IMR-90 (cell line): ENCODE measurements around the gene UBALD1. TPM values are rescaled to one million over a fixed set of nuclear protein-coding genes. Genes with fewer than 3 reads are reported as not detected.

Source experiments
- ATAC-seq: fragments of 200-7000 bp; cut with Tn5 transposase; 2 replicates; pipeline ENCODE4 v1.9.1; 2020; ENCODE audit warnings: low read depth, mild to moderate bottlenecking, moderate library complexity
- BruUV-seq: library from RNA; stranded (reverse); fragments of 400-500 nt; replicated peaks from 2 replicates; lab custom pipeline; 2021; lab: Mats Ljungman, UMichigan
- CTCF ChIA-PET: fragments of 300-600 bp; formaldehyde crosslinking; extraction: SDS; loops from one replicate; lab custom pipeline; 2021; ENCODE audit warnings: antibody characterized with exemption; lab: Yijun Ruan, JAX
- POLR2A ChIA-PET: fragments of 300-600 bp; sonication (Branson Sonifier 250); formaldehyde crosslinking; loops from one replicate; lab custom pipeline; 2022; ENCODE audit warnings: antibody characterized with exemption; ENCODE audit not compliant: unreplicated experiment; lab: Charles Lee
- DNase-seq: peaks from one replicate; pipeline ENCODE4 v3.0.0; 2013
- H2AFZ ChIP-seq: replicated peaks from 2 replicates; pipeline ENCODE3; 2013; ENCODE audit warnings: low read length, mild to moderate bottlenecking; ENCODE audit not compliant: poor library complexity
- H2AK5ac ChIP-seq: 2 replicates; pipeline ENCODE4 v1.6.1; 2013; ENCODE audit warnings: low read depth, low read length, inconsistent platforms
- H2AK9ac ChIP-seq: replicated peaks from 2 replicates; pipeline ENCODE3; 2013; ENCODE audit warnings: mild to moderate bottlenecking, low read depth, low read length, moderate library complexity; ENCODE audit not compliant: poor library complexity
- H2BK120ac ChIP-seq: 2 replicates; pipeline ENCODE4 v1.6.1; 2013; ENCODE audit warnings: low read depth, low read length, inconsistent platforms
- H2BK15ac ChIP-seq: 3 replicates; pipeline ENCODE4 v1.6.1; 2013; ENCODE audit warnings: low read depth, low read length, inconsistent platforms
- H2BK20ac ChIP-seq: 2 replicates; pipeline ENCODE4 v1.6.1; 2013; ENCODE audit warnings: low read depth, mild to moderate bottlenecking, inconsistent platforms, low read length, moderate library complexity
- H2BK5ac ChIP-seq: 2 replicates; pipeline ENCODE4 v1.6.1; 2013; ENCODE audit warnings: mild to moderate bottlenecking, low read depth, low read length, inconsistent platforms; ENCODE audit not compliant: poor library complexity, severe bottlenecking
- H3K14ac ChIP-seq: replicated peaks from 2 replicates; pipeline ENCODE4 v1.6.1; 2013; ENCODE audit warnings: low read depth, low read length, inconsistent platforms
- H3K18ac ChIP-seq: 2 replicates; pipeline ENCODE4 v1.6.1; 2013; ENCODE audit warnings: low read depth, low read length, control low read depth
- H3K23ac ChIP-seq: 2 replicates; pipeline ENCODE4 v1.6.1; 2013; ENCODE audit warnings: low read depth, low read length, inconsistent platforms
- H3K27ac ChIP-seq: 2 replicates; pipeline ENCODE4 v1.5.1; 2013; ENCODE audit warnings: mild to moderate bottlenecking, control low read depth, low read length; ENCODE audit not compliant: insufficient read depth
- H3K27me3 ChIP-seq: 2 replicates; pipeline ENCODE4 v1.6.1; 2013; ENCODE audit warnings: low read length; ENCODE audit not compliant: control insufficient read depth, insufficient read depth
- H3K36me3 ChIP-seq: 2 replicates; pipeline ENCODE4 v1.6.1; 2013; ENCODE audit warnings: low read length, mixed read lengths; ENCODE audit not compliant: control insufficient read depth, insufficient read depth
- H3K4ac ChIP-seq: 2 replicates; pipeline ENCODE4 v1.6.1; 2013; ENCODE audit warnings: low read depth, low read length, inconsistent platforms
- H3K4me1 ChIP-seq: 2 replicates; pipeline ENCODE4 v1.6.1; 2013; ENCODE audit warnings: low read length, mixed read lengths; ENCODE audit not compliant: control insufficient read depth, insufficient read depth
- H3K4me2 ChIP-seq: 2 replicates; pipeline ENCODE4 v1.6.1; 2013; ENCODE audit warnings: low read depth, mild to moderate bottlenecking, control low read depth, low read length, moderate library complexity
- H3K4me3 ChIP-seq: 2 replicates; pipeline ENCODE4 v1.5.1; 2013; ENCODE audit warnings: low read depth, mild to moderate bottlenecking, control low read depth, low read length, moderate library complexity; ENCODE audit not compliant: insufficient read depth
- H3K56ac ChIP-seq: 2 replicates; pipeline ENCODE4 v1.6.1; 2013; ENCODE audit warnings: low read length, inconsistent platforms; ENCODE audit not compliant: insufficient read depth; ENCODE audit errors: extremely low read depth
- H3K79me1 ChIP-seq, 2 experiments: 2 replicates each; pipeline ENCODE4 v1.6.1; 2013; ENCODE audit warnings: low read length in 2 of 2, inconsistent platforms in 1 of 2, low read depth in 1 of 2
- H3K9ac ChIP-seq: 2 replicates; pipeline ENCODE4 v1.6.1; 2013; ENCODE audit warnings: low read depth, low read length, control low read depth
- H3K9me1 ChIP-seq: 2 replicates; pipeline ENCODE4 v1.6.1; 2013; ENCODE audit warnings: low read length, inconsistent platforms; ENCODE audit not compliant: insufficient read depth
- H3K9me3 ChIP-seq: 2 replicates; pipeline ENCODE4 v1.6.1; 2013; ENCODE audit warnings: low read length; ENCODE audit not compliant: control insufficient read depth, insufficient read depth
- H4K20me1 ChIP-seq: 2 replicates; pipeline ENCODE4 v1.6.1; 2013; ENCODE audit warnings: low read length, inconsistent platforms; ENCODE audit not compliant: insufficient read depth
- H4K5ac ChIP-seq: 2 replicates; pipeline ENCODE4 v1.6.1; 2013; ENCODE audit warnings: mild to moderate bottlenecking, low read depth, low read length, control low read depth
- H4K8ac ChIP-seq, 2 experiments: 2 replicates each; pipeline ENCODE4 v1.6.1; 2013; ENCODE audit warnings: low read depth in 2 of 2, low read length in 2 of 2, control low read depth in 1 of 2, inconsistent platforms in 1 of 2
- H4K91ac ChIP-seq: 2 replicates; pipeline ENCODE4 v1.6.1; 2013; ENCODE audit warnings: low read depth, low read length, inconsistent platforms; ENCODE audit not compliant: insufficient read depth
- RAD21 ChIP-seq: IDR thresholded peaks from 2 replicates; pipeline ENCODE4 v1.6.1; 2012; ENCODE audit warnings: low read length, improper control_type of control experiment
- USF2 ChIP-seq: fragments of 150-350 bp; IDR thresholded peaks from 2 replicates; pipeline ENCODE4 v1.6.1; 2017; ENCODE audit warnings: mild to moderate bottlenecking, antibody characterized with exemption, low read length, low read depth
- WGBS, 2 experiments: methylation state at CpG; one replicate each; pipeline versions ENCODE4 v1.1.5 to v1.1.7; 2013; ENCODE audit warnings: missing lambda C conversion rate in 2 of 2; ENCODE audit not compliant: insufficient read length in 1 of 2; ENCODE audit errors: extremely low coverage in 2 of 2; 5-methylcytosine and 5-hydroxymethylcytosine counted together
- dilution Hi-C: fragments of 300-500 bp; cut with HindIII; formaldehyde crosslinking; loops from one replicate; pipeline ENCODE4 v1.14.3; 2018; ENCODE audit warnings: low sequenced_read_pairs; ENCODE audit not compliant: unreplicated experiment
- in situ Hi-C: fragments of 300-500 bp; cut with MboI; formaldehyde crosslinking; loops from 3 replicates; pipeline ENCODE4 v1.14.3; 2019; ENCODE audit warnings: low sequenced_read_pairs, inconsistent platforms, mixed read lengths
- intact Hi-C: fragments of 100-400 bp; cut with micrococcal nuclease; formaldehyde crosslinking; loops from 2 replicates; pipeline ENCODE4 v1.10.0; 2022
- polyA plus RNA-seq, 3 experiments: library from polyadenylated mRNA; depleted of rRNA; stranded (reverse); fragments of >200 nt; gene quantifications; 2 replicates each; pipeline ENCODE4 v1.2.3, GENCODE V29; 2012; ENCODE audit warnings: low replicate concordance in 1 of 3
- total RNA-seq: library from RNA; depleted of rRNA; stranded (reverse); fragments of >200 nt; gene quantifications from 2 replicates; pipeline ENCODE4 v1.2.3, GENCODE V29; 2012

Gene UBALD1
- total and polyA plus RNA-seq, 2 of the 4 experiments (the other 2 are of a cell fraction): 1.3 to 14.5 TPM

GRCh38 chr16:4625560-4626159, 11.0 kb upstream of the UBALD1 start:
- intact Hi-C loops (no loop called here), dilution Hi-C loops (no loop called here), in situ Hi-C loops (no loop called here)
- Histone ChIP-seq H3K4me1 (peaks cover 11% of the 10 kb centered on the region), H4K91ac (peak overlapping the region; percentile 73), H3K9ac (peak overlapping the region; percentile 91), H3K4ac (peak overlapping the region; percentile 43), H3K27me3 (no peaks in the 10 kb centered on the region), H2BK20ac (no peak overlapping the region), H3K9me3 (no peaks in the 10 kb centered on the region), H3K56ac (peak overlapping the region; percentile 22), H3K36me3 (0 out of 2 replicates have a peak, but pooled peaks cover 2% of the 10 kb centered on the region), H2BK5ac (peak overlapping the region; percentile 90), H2AK5ac (peak overlapping the region; percentile 91), H2AK9ac (peak overlapping the region; percentile 95), H2AFZ (peak overlapping the region; percentile 98), H2BK120ac (peak overlapping the region; percentile 24; the same call in 1 of the 2 replicates), H4K20me1 (peaks cover 41% of the 10 kb centered on the region), H3K14ac (peak overlapping the region; percentile 92), H3K27ac (peak overlapping the region; percentile 96), H2BK15ac (0 out of 3 replicates have a peak overlapping the region, but pooled peaks have one; percentile 6), H3K4me2 (peak overlapping the region; percentile 94), H3K4me3 (peak overlapping the region; percentile 89), H4K8ac (peak overlapping the region; percentile 59 to 62), H3K9me1 (peaks cover 7% of the 10 kb centered on the region), H3K23ac (peak overlapping the region; percentile 64), H3K79me1 (peaks cover 9 to 46% of the 10 kb centered on the region in 2 experiments; a peak in 3 of 4 replicates), H4K5ac (peak overlapping the region; percentile 76), H3K18ac (peak overlapping the region; percentile 20)
- WGBS, 2 experiments: 0% methylated on average over 1 of the region's 11 CpGs; no CpG with 5 or more reads in 1 of the 2 experiments
- DNase-seq: no peak
- BruUV-seq: no TSS peak
- POLR2A ChIA-PET: interaction anchor here (0.5 kb wide), 1 partner anchor 55 kb away, joined by 3 read pairs; no protein-coding TSS in a partner anchor
- ATAC-seq: no peak; the same call in none of the 2 replicates
- CTCF ChIA-PET: interaction anchor here (1.4 kb wide), 1 partner anchor 10 kb away, joined by 6 read pairs; no protein-coding TSS in a partner anchor
- TF ChIP-seq RAD21: no peak
- no peak for TF ChIP-seq USF2
